ENCODE data around the gene CLIP4. TPM values are rescaled to one million over a fixed set of nuclear protein-coding genes. Genes with fewer than 3 reads are reported as not detected.

The CLIP4 gene
- total RNA-seq, result 26.4 and 36.7 TPM in 2 replicates

DNA sequence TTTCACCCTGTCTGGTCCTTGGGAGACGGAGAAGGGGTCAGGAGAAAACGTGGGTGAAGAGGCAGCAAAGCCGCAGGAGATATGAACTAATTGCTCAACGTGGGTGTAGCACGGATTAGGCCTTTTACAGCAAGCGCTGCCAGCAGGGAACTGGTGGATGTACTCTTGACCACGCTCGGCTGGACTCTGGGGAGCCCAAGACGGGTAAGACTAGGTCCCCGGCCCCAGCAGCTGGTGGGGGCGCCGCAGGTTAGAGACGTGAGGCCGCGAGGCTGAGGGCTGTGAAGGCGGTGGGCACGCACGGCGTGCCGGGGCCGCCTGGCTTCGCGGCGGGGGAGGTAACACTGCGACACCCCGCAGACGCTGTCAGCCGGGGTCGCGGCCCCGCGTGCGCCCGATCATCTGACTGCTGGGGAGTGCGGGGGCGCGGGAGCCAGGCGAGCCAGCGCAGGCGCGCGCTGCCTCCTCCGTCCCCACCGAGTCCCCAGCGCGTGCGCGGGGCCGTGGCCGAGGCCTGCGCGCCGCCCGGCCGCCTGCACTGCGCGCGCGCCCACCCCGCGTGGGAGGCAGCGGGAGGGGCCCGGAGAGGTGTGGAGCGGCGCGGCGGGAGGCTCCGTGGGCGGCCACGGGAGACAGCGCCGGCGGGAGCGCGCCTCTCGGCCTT, at the start of gene CLIP4:
Gene CLIP4, plus strand, starts transcription at position 470 of the 664 bp plus-strand sequence. CDS start 5,974 bp downstream, outside the sequence.

DNA sequence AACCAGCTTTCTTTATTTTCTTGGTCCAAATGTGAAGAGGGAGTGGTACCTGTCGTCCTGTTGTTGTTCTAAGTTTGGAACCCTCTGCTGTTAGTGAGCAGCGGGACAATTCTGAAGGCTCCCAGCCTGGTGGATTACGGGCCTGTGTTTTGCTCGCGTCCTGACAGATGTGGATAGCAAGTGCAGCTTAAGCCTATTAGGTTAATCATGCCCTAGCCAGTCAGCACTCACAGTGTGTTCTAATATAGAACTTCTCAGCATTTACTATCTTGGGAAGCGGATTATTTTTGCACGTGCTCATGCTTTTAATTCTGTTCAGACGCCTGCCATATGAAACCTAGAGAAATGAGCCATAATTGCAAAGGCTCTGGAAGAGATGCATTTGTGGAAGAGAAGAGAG, 40.8 kb upstream of the CLIP4 start, which contains the start of gene PCARE:
Gene PCARE, minus strand, starts transcription at position 113 of the 400 bp plus-strand sequence. CDS start 262 bp downstream, outside the sequence.

Other genes with a start within 250 kb of the CLIP4 start
- gene TRMT61B, start 245.1 kb upstream of the CLIP4 start, total RNA-seq, result 9.6 and 9.7 TPM in 2 replicates
- gene WDR43, start 220.7 kb upstream of the CLIP4 start, total RNA-seq, result 28.0 and 31.0 TPM in 2 replicates
- 0.94 and 1.9 TPM in 2 replicates for gene TOGARAM2, start 134.1 kb upstream of the CLIP4 start, total RNA-seq
- not detected in 2 replicates for gene PCARE, start 40.9 kb upstream of the CLIP4 start, total RNA-seq

Data from cardiac ventricle fibroblast (primary cell).